Mesothelial cell of epicardium (in vitro differentiated cells): ENCODE results near the gene ZWILCH. TPM values are rescaled to one million over a fixed set of nuclear protein-coding genes. Genes with fewer than 3 reads are reported as not detected.
A peak's percentile ranks its signal among the peaks of the same experiment; 100 is the strongest.
"Not testable (repeated sequence)": the region's sequence is repeated elsewhere in the genome, so short reads cannot be mapped to it uniquely, and the experiment has no call there.

Experiments used
- DNase-seq, 2 experiments: peaks; one replicate each; pipeline ENCODE4 v3.0.0; 2021; ENCODE audit warnings: low spot score in 2 of 2; ENCODE audit not compliant: unreplicated experiment in 2 of 2
- H3K27ac Mint-ChIP-seq: 2 replicates; pipeline ENCODE4 v1.8.0; 2021; ENCODE audit warnings: mixed read lengths
- H3K27me3 Mint-ChIP-seq: 2 replicates; pipeline ENCODE4 v1.8.0; 2021; ENCODE audit warnings: low read depth, mixed read lengths
- H3K36me3 Mint-ChIP-seq: 2 replicates; pipeline ENCODE4 v1.8.0; 2021; ENCODE audit warnings: mixed read lengths
- H3K4me1 Mint-ChIP-seq: 2 replicates; pipeline ENCODE4 v1.8.0; 2021; ENCODE audit warnings: mixed read lengths
- H3K4me3 Mint-ChIP-seq: 2 replicates; pipeline ENCODE4 v1.8.0; 2021; ENCODE audit warnings: mild to moderate bottlenecking, moderate library complexity, mixed read lengths
- H3K9me3 Mint-ChIP-seq: 2 replicates; pipeline ENCODE4 v1.8.0; 2021; ENCODE audit warnings: mixed read lengths
- CTCF ChIP-seq: fragments of 200-600 bp; sonication (generic); IDR thresholded peaks from one replicate; pipeline ENCODE4 v1.5.0; 2021; ENCODE audit warnings: antibody characterized with exemption; ENCODE audit not compliant: unreplicated experiment
- total RNA-seq: library from RNA; stranded (reverse); gene quantifications from 3 replicates; pipeline ENCODE4 v1.2.1, GENCODE V29; 2021

ZWILCH gene
- total RNA-seq, 1 donor from 2014 or later, result 16.5 TPM

GRCh38 chr15:66496951-66497501 lies 8.1 kb upstream of the ZWILCH start:
- no peaks in the 10 kb centered on the region for H3K9me3 Mint-ChIP-seq
- H3K27ac Mint-ChIP-seq, result peak overlapping the region; percentile 95
- H3K4me1 Mint-ChIP-seq, result peaks cover 11% of the 10 kb centered on the region
- peak overlapping the region; percentile 91 for H3K4me3 Mint-ChIP-seq
- H3K36me3 Mint-ChIP-seq, result peaks cover 34% of the 10 kb centered on the region
- no peaks in the 10 kb centered on the region for H3K27me3 Mint-ChIP-seq
- DNase-seq, result no peak
- no peak for TF ChIP-seq CTCF

GRCh38 chr15:66497502-66498455 lies 7.3 kb upstream of the ZWILCH start, which contains the start of gene SNAPC5:
Gene SNAPC5 (minus strand): TSS chr15:66497762. CDS start chr15:66497731, 31 bp downstream.
- H3K4me1 Mint-ChIP-seq, result peaks cover 17% of the 10 kb centered on the region
- TF ChIP-seq CTCF, result peak; percentile 96
- peak within 1 kb of the TSS; percentile 91 for H3K4me3 Mint-ChIP-seq
- H3K27ac Mint-ChIP-seq, result peak within 1 kb of the TSS; percentile 95
- peak; percentile 96 to 98 for DNase-seq
- H3K27me3 Mint-ChIP-seq, result no peaks in the 10 kb centered on the region
- peaks cover 39% of the 10 kb centered on the region for H3K36me3 Mint-ChIP-seq
- H3K9me3 Mint-ChIP-seq, result no peaks in the 10 kb centered on the region

- H3K27me3 Mint-ChIP-seq, result no peaks in the 10 kb centered on the region
Measured at GRCh38 chr15:66498501-66499386, 6.4 kb upstream of the ZWILCH start.

DNA sequence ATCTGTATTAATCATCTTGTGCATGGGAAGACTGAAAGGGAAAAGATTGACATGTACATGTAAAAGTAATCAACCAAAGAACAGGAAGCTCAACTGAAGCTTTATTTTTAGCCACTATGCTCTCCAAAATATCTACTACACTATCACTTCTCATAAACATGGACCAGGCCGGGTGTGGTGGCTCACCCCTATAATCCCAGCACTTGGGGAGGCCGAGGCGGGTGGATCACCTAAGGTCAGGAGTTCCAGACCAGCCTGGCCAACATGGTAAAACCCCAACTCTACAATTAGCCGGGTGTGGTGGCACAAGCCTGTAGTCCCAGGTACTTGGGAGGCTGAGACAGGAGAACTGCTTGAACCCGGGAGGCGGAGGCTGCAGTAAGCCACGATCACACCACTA lies 4.8 kb upstream of the ZWILCH start:
- DNase-seq, H3K4me3 Mint-ChIP-seq, H3K9me3 Mint-ChIP-seq, H3K27me3 Mint-ChIP-seq: not testable (repeated sequence)
- H3K27ac Mint-ChIP-seq, result peak overlapping the region; percentile 35
- peaks cover 37% of the 10 kb centered on the region for H3K36me3 Mint-ChIP-seq
- peaks cover 29% of the 10 kb centered on the region for H3K4me1 Mint-ChIP-seq

More at GRCh38 chr15:66498501-66499386, 6.4 kb upstream of the ZWILCH start:
- Mint-ChIP-seq H3K27ac (peak overlapping the region; percentile 69), H3K36me3 (peaks cover 40% of the 10 kb centered on the region), H3K4me3 (no peak overlapping the region), H3K4me1 (peaks cover 25% of the 10 kb centered on the region), H3K9me3 (no peaks in the 10 kb centered on the region)
- no peak for DNase-seq
- peak; percentile 59 for TF ChIP-seq CTCF

GRCh38 chr15:66502491-66502890 lies 2.6 kb upstream of the ZWILCH start:
- H3K36me3 Mint-ChIP-seq, result peaks cover 33% of the 10 kb centered on the region
- no peaks in the 10 kb centered on the region for H3K27me3 Mint-ChIP-seq
- H3K27ac Mint-ChIP-seq, result peak overlapping the region; percentile 80
- H3K9me3 Mint-ChIP-seq, result no peaks in the 10 kb centered on the region
- no peak for TF ChIP-seq CTCF
- no peak for DNase-seq
- peak overlapping the region; percentile 100 for H3K4me3 Mint-ChIP-seq
- H3K4me1 Mint-ChIP-seq, result peaks cover 35% of the 10 kb centered on the region

DNA sequence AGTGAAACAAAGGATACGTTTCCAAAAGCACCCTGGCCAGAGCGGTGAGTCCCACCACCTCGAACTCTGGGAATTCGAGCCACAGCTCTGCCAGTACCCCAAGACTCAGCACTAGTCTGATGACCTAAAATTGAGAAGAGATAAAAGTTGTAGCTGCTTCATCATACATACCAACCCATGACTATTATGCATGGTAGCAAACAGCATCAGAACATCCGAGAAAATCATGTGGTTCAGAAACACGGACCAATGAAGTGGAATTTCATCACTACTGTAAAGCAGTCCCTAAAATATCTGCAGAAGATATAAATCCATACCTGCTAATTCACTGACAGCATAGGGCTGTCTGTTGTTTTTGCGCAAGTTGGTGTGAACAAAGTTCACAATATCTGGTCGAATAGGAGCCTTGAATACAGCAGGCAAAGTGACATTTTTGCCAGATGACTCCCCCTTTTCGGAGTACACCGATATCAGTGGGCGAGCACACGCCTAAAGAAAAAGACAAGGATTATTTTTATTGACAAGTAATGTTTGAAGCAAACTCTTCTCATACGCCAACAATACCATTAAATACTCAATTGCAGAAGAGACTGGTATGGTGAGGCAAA lies 2.0 kb upstream of the ZWILCH start:
- H3K36me3 Mint-ChIP-seq, result peaks cover 30% of the 10 kb centered on the region
- DNase-seq, result not testable (repeated sequence)

More for the DNA sequence above, 2.0 kb upstream of the ZWILCH start:
- H3K27me3 Mint-ChIP-seq, H3K9me3 Mint-ChIP-seq: not testable (repeated sequence)
- Mint-ChIP-seq H3K4me3 (peak overlapping the region; percentile 100), H3K27ac (peak overlapping the region; percentile 80), H3K4me1 (peaks cover 30% of the 10 kb centered on the region)
